ENCODE results near the gene MTR. TPM values are rescaled to one million over a fixed set of nuclear protein-coding genes. Genes with fewer than 3 reads are reported as not detected.

Gene MTR
- total RNA-seq, 6 donors from 2014 or later, result 21.0 to 44.0 (median 29.3) TPM

- H3K27ac ChIP-seq, result no peak overlapping the region
- DNase-seq (no peak), ATAC-seq (ENCODE audit: low FRiP score in 2 of 2) (no peak)
- peaks cover 11 to 26% (median 18%) of the 10 kb centered on the region in 4 donors for H3K4me1 ChIP-seq
- H3K36me3 ChIP-seq, result peaks cover 0 to 10% (median 4%) of the 10 kb centered on the region in 4 donors
- no peaks in the 10 kb centered on the region for H3K9me3 ChIP-seq
- no peaks in the 10 kb centered on the region for H3K27me3 ChIP-seq
- TF ChIP-seq EP300 (IDR thresholded peaks at IDR 0.05) (no peak), POLR2AphosphoS5 (IDR thresholded peaks at IDR 0.05) (no peak), CTCF (IDR thresholded peaks at IDR 0.05) (no peak), POLR2A (IDR thresholded peaks at IDR 0.05) (no peak)
- 74 to 84% methylated on average over 5 of the region's 5 CpGs for WGBS, 2 donors
- H3K4me3 ChIP-seq, result no peak overlapping the region
These were observed 5.0 kb downstream of the MTR start for GRCh38 chr1:236800002-236800620.

GRCh38 chr1:236800623-236801022 lies 5.5 kb downstream of the MTR start:
- ATAC-seq (ENCODE audit: low FRiP score in 2 of 2) (no peak), DNase-seq (no peak)
- Histone ChIP-seq H3K4me1 (peaks cover 11 to 26% (median 18%) of the 10 kb centered on the region in 4 donors), H3K27me3 (no peaks in the 10 kb centered on the region), H3K27ac (no peak overlapping the region), H3K4me3 (no peak overlapping the region), H3K36me3 (peaks cover 0 to 15% (median 5%) of the 10 kb centered on the region in 4 donors), H3K9me3 (no peaks in the 10 kb centered on the region)
- TF ChIP-seq EP300 (IDR thresholded peaks at IDR 0.05) (no peak), CTCF (IDR thresholded peaks at IDR 0.05) (no peak), POLR2A (IDR thresholded peaks at IDR 0.05) (no peak), POLR2AphosphoS5 (IDR thresholded peaks at IDR 0.05) (no peak)

GRCh38 chr1:236802264-236802663 lies 7.2 kb downstream of the MTR start:
- Histone ChIP-seq H3K4me1 (peaks cover 0 to 15% (median 7%) of the 10 kb centered on the region in 4 donors), H3K9me3 (no peaks in the 10 kb centered on the region), H3K36me3 (peaks cover 0 to 28% (median 5%) of the 10 kb centered on the region in 4 donors), H3K4me3 (no peak overlapping the region), H3K27me3 (no peaks in the 10 kb centered on the region), H3K27ac (no peak overlapping the region)
- DNase-seq (no peak), ATAC-seq (ENCODE audit: low FRiP score in 2 of 2) (no peak)
- no peak for TF ChIP-seq POLR2A (IDR thresholded peaks at IDR 0.05)
- no peak for TF ChIP-seq EP300 (IDR thresholded peaks at IDR 0.05)
- no peak for TF ChIP-seq CTCF (IDR thresholded peaks at IDR 0.05)
- no peak for TF ChIP-seq POLR2AphosphoS5 (IDR thresholded peaks at IDR 0.05)
- 92 to 93% methylated on average over 2 to 3 of the region's 3 CpGs for WGBS, 2 donors

- DNase-seq (no peak), ATAC-seq (ENCODE audit: low FRiP score in 2 of 2) (no peak)
- H3K27me3 ChIP-seq, result no peaks in the 10 kb centered on the region
- no peaks in the 10 kb centered on the region for H3K9me3 ChIP-seq
- H3K4me3 ChIP-seq, result no peak overlapping the region
- peaks cover 9 to 17% (median 12%) of the 10 kb centered on the region in 4 donors for H3K4me1 ChIP-seq
- H3K27ac ChIP-seq, result no peak overlapping the region
- H3K36me3 ChIP-seq, result peaks cover 4 to 61% (median 10%) of the 10 kb centered on the region in 4 donors
- TF ChIP-seq POLR2A (IDR thresholded peaks at IDR 0.05) (no peak), CTCF (IDR thresholded peaks at IDR 0.05) (no peak), POLR2AphosphoS5 (IDR thresholded peaks at IDR 0.05) (no peak), EP300 (IDR thresholded peaks at IDR 0.05) (no peak)
- 86 to 90% methylated on average over 2 of the region's 2 CpGs for WGBS, 2 donors
These were observed 11.5 kb downstream of the MTR start for GRCh38 chr1:236806634-236807033.

- no peak for TF ChIP-seq CTCF (IDR thresholded peaks at IDR 0.05)
- no peak for TF ChIP-seq EP300 (IDR thresholded peaks at IDR 0.05)
- TF ChIP-seq POLR2A (IDR thresholded peaks at IDR 0.05), result no peak
- TF ChIP-seq POLR2AphosphoS5 (IDR thresholded peaks at IDR 0.05), result no peak
- 78 to 84% methylated on average over 2 of the region's 2 CpGs for WGBS, 2 donors
- peaks cover 9 to 17% (median 12%) of the 10 kb centered on the region in 4 donors for H3K4me1 ChIP-seq
- H3K27me3 ChIP-seq, result no peaks in the 10 kb centered on the region
- ATAC-seq (ENCODE audit: low FRiP score in 2 of 2), result no peak
- H3K4me3 ChIP-seq, result no peak overlapping the region
- H3K9me3 ChIP-seq, result no peaks in the 10 kb centered on the region
- no peak for DNase-seq
- peaks cover 9 to 75% (median 20%) of the 10 kb centered on the region in 4 donors for H3K36me3 ChIP-seq
- no peak overlapping the region for H3K27ac ChIP-seq
These were observed 12.9 kb downstream of the MTR start for GRCh38 chr1:236808005-236808404.
